B cell (primary cell): ENCODE measurements around the gene SDCCAG8. TPM values are rescaled to one million over a fixed set of nuclear protein-coding genes. Genes with fewer than 3 reads are reported as not detected.

Experiments used
- ATAC-seq: fragments of 200-7000 bp; cut with Tn5 transposase; one replicate; pipeline ENCODE4 v1.10.0; 2021; ENCODE audit warnings: low read depth, mild to moderate bottlenecking, moderate number of reproducible peaks, moderate library complexity
- CTCF ChIA-PET: fragments of 350-600 bp; sonication (Branson Sonifier 250); formaldehyde crosslinking; loops from one replicate; lab custom pipeline; 2021; ENCODE audit warnings: antibody characterized with exemption, inconsistent platforms; lab: Charles Lee
- POLR2A ChIA-PET: fragments of 350-600 bp; sonication (Branson Sonifier 250); formaldehyde crosslinking; loops from one replicate; lab custom pipeline; 2021; ENCODE audit warnings: antibody characterized with exemption; lab: Charles Lee
- DNase-seq: peaks from one replicate; pipeline ENCODE4 v3.0.0; 2013
- H2AFZ ChIP-seq: 2 replicates; pipeline ENCODE4 v1.6.1; 2012; ENCODE audit warnings: mild to moderate bottlenecking, low read depth, low read length; ENCODE audit not compliant: insufficient read depth, poor library complexity, severe bottlenecking
- H3K27ac ChIP-seq, 2 donors: 1 replicate in 1 of 2; 2 replicates in 1 of 2; pipeline ENCODE4 v1.5.1; 2012 to 2013; ENCODE audit warnings: low read length in 2 of 2, mild to moderate bottlenecking in 2 of 2, moderate library complexity in 1 of 2
- H3K27me3 ChIP-seq, 4 experiments: fragments of 200-600 bp in 1 of 4; sonication (generic) in 1 of 4; replicated peaks in 1 of 4; 1 replicate in 2 of 4; 2 replicates in 2 of 4; pipeline versions ENCODE4 v1.6.1 to v1.7.0; 2013 to 2016; ENCODE audit warnings: low read length in 3 of 4, mild to moderate bottlenecking in 2 of 4, mixed read lengths in 1 of 4, moderate library complexity in 1 of 4; ENCODE audit not compliant: insufficient read depth in 4 of 4, control insufficient read depth in 3 of 4; ENCODE audit errors: control extremely low read depth in 1 of 4
- H3K36me3 ChIP-seq, 2 experiments: replicated peaks in 1 of 2; 1 replicate in 1 of 2; 2 replicates in 1 of 2; pipeline versions ENCODE4 v1.6.1 to v1.7.1; 2013; ENCODE audit warnings: low read length in 1 of 2; ENCODE audit not compliant: insufficient read depth in 2 of 2, control insufficient read depth in 1 of 2; ENCODE audit errors: control extremely low read depth in 1 of 2, extremely low read depth in 1 of 2
- H3K4me1 ChIP-seq, 2 donors: fragments of 200-600 bp in 1 of 2; sonication (generic) in 1 of 2; 1 replicate in 1 of 2; 2 replicates in 1 of 2; pipeline versions ENCODE4 v1.5.1 to v1.6.1; 2013 to 2017; ENCODE audit warnings: low read length in 2 of 2; ENCODE audit not compliant: control insufficient read depth in 2 of 2, insufficient read depth in 2 of 2
- H3K4me2 ChIP-seq: replicated peaks from 2 replicates; pipeline ENCODE3; 2012; ENCODE audit warnings: mild to moderate bottlenecking, low read depth, low read length; ENCODE audit not compliant: poor library complexity, severe bottlenecking
- H3K4me3 ChIP-seq, 5 experiments: fragments of 200-600 bp in 1 of 5; sonication (generic) in 1 of 5; 1 replicate in 3 of 5; 2 replicates in 2 of 5; pipeline versions ENCODE4 v1.5.1 to v1.7.0; 2011 to 2016; ENCODE audit warnings: low read length in 4 of 5, mild to moderate bottlenecking in 4 of 5, low read depth in 2 of 5, control low read depth in 1 of 5, moderate library complexity in 1 of 5; ENCODE audit not compliant: insufficient read depth in 1 of 5; ENCODE audit errors: control extremely low read depth in 1 of 5, extremely low read depth in 1 of 5
- H3K79me2 ChIP-seq: fragments of 200-600 bp; sonication (generic); one replicate; pipeline ENCODE4 v1.6.0; 2016; ENCODE audit warnings: low read length; ENCODE audit not compliant: control insufficient read depth, insufficient read depth
- H3K9ac ChIP-seq: fragments of 200-600 bp; sonication (generic); 2 replicates; pipeline ENCODE4 v1.6.1; 2017; ENCODE audit warnings: mild to moderate bottlenecking, low read length, moderate library complexity
- H3K9me3 ChIP-seq, 3 donors: one replicate each; pipeline versions ENCODE4 v1.6.1 to v1.7.1; 2013; ENCODE audit warnings: low read length in 2 of 3; ENCODE audit not compliant: control insufficient read depth in 2 of 3, insufficient read depth in 1 of 3; ENCODE audit errors: control extremely low read depth in 1 of 3
- H4K20me1 ChIP-seq: 2 replicates; pipeline ENCODE4 v1.6.0; 2012; ENCODE audit warnings: mild to moderate bottlenecking, low read length; ENCODE audit not compliant: insufficient read depth, control insufficient read depth, poor library complexity, severe bottlenecking
- H3K27ac Mint-ChIP-seq: one replicate; pipeline ENCODE4 v1.8.0; 2021; ENCODE audit warnings: mixed read lengths
- H3K27me3 Mint-ChIP-seq: one replicate; pipeline ENCODE4 v1.8.0; 2021; ENCODE audit warnings: mixed read lengths
- H3K4me1 Mint-ChIP-seq: one replicate; pipeline ENCODE4 v1.8.0; 2021; ENCODE audit warnings: mixed read lengths
- H3K4me3 Mint-ChIP-seq: one replicate; pipeline ENCODE4 v1.8.0; 2021; ENCODE audit warnings: mixed read lengths
- H3K9me3 Mint-ChIP-seq: one replicate; pipeline ENCODE4 v1.8.0; 2022; ENCODE audit warnings: mixed read lengths; ENCODE audit not compliant: insufficient read depth
- CTCF ChIP-seq: fragments of 200-600 bp; IDR thresholded peaks from one replicate; pipeline ENCODE4 v1.8.0; 2022; ENCODE audit warnings: antibody characterized with exemption, mild to moderate bottlenecking
- EZH2 ChIP-seq: IDR thresholded peaks from 2 replicates; pipeline ENCODE4 v1.6.1; 2012; ENCODE audit warnings: borderline replicate concordance, low read depth, mild to moderate bottlenecking, moderate library complexity, low read length; ENCODE audit not compliant: insufficient read depth, poor library complexity, severe bottlenecking
- WGBS: methylation state at CpG from one replicate; pipeline ENCODE4 v1.1.5; 2013; ENCODE audit warnings: missing lambda C conversion rate; ENCODE audit not compliant: insufficient coverage; 5-methylcytosine and 5-hydroxymethylcytosine counted together
- intact Hi-C: fragments of 100-400 bp; cut with micrococcal nuclease; formaldehyde crosslinking; loops from one replicate; pipeline ENCODE4 v1.10.0; 2022
- polyA plus RNA-seq: library from polyadenylated mRNA; depleted of rRNA; stranded (reverse); fragments of >200 nt; gene quantifications from 2 replicates; pipeline ENCODE4 v1.2.3, GENCODE V29; 2012
- total RNA-seq, 2 donors: library from RNA; stranded (reverse); fragments of 120-200 nt in 1 of 2; gene quantifications; 1 replicate in 1 of 2; 2 replicates in 1 of 2; pipeline versions ENCODE4 v1.2.3 to v1.2.4, GENCODE V29; 2013 to 2022

The SDCCAG8 gene
- total and polyA plus RNA-seq, 2 donors (not counting 1 experiment from before 2014, with no cell fraction given) = 37.1 to 60.7 TPM

- no peak overlapping the region for H3K27ac Mint-ChIP-seq
- ChIA-PET CTCF (no interaction called here), POLR2A (no interaction called here)
- Histone ChIP-seq H3K27me3 (no peaks in the 10 kb centered on the region), H3K4me3 (peak overlapping the region in 2 of 5 experiments; percentile 3 to 8), H3K4me1 (peaks cover 9 to 10% of the 10 kb centered on the region in 2 donors), H3K36me3 (peaks cover 0 to 3% of the 10 kb centered on the region in 2 experiments), H3K27ac (no peak overlapping the region), H2AFZ (no peak overlapping the region), H4K20me1 (no peaks in the 10 kb centered on the region), H3K9me3 (no peaks in the 10 kb centered on the region), H3K4me2 (peak overlapping the region; percentile 25), H3K9ac (peak overlapping the region; percentile 17), H3K79me2 (no peaks in the 10 kb centered on the region)
- WGBS = 79% methylated on average over 14 of the region's 15 CpGs
- peaks cover 16% of the 10 kb centered on the region for H3K4me1 Mint-ChIP-seq
- H3K27me3 Mint-ChIP-seq = no peaks in the 10 kb centered on the region
- H3K4me3 Mint-ChIP-seq = peak overlapping the region; percentile 6
- H3K9me3 Mint-ChIP-seq = no peaks in the 10 kb centered on the region
- DNase-seq = no peak
- intact Hi-C loops = no loop called here
- TF ChIP-seq EZH2 = no peak
- no peak for TF ChIP-seq CTCF
- no peak for ATAC-seq
Observed at GRCh38 chr1:243420946-243421685, 165.3 kb downstream of the SDCCAG8 start.

DNA sequence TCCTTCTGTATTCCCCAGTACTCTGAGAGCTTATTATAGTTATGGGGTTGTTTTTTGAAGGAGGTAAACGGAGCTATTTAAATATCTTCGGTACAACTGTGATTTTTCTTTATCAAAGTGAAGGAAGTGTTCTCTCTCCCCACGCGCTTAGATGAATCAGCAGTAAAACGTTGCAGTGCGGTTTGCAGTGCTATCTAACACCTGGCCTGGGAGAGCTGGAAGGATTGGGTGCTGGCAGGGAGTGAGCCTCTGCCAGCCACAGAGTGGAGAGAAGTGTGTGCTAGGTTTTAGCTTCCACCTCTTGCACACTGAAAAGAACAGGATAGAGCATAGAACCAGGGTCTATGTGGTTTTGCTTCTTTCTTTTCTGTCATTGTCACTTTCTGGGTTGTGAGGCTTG, 165.9 kb downstream of the SDCCAG8 start:
- TF ChIP-seq CTCF = no peak
- TF ChIP-seq EZH2 = no peak
- H2AFZ ChIP-seq = no peak overlapping the region
- H3K9me3 ChIP-seq = no peaks in the 10 kb centered on the region
- peaks cover 9 to 10% of the 10 kb centered on the region in 2 donors for H3K4me1 ChIP-seq
- peak; percentile 24 for ATAC-seq
- Mint-ChIP-seq H3K4me3 (peak overlapping the region; percentile 8), H3K27ac (no peak overlapping the region), H3K9me3 (no peaks in the 10 kb centered on the region), H3K4me1 (peaks cover 16% of the 10 kb centered on the region), H3K27me3 (no peaks in the 10 kb centered on the region)
- DNase-seq = no peak
- ChIA-PET POLR2A (no interaction called here), CTCF (interaction anchor here (0.5 kb wide), 1 partner anchor 1815 kb away, joined by 3 read pairs; no protein-coding TSS in a partner anchor)
- no peaks in the 10 kb centered on the region for H3K79me2 ChIP-seq
- peak overlapping the region in 2 of 5 experiments; percentile 3 to 8 for H3K4me3 ChIP-seq
- H3K27ac ChIP-seq = no peak overlapping the region
- H4K20me1 ChIP-seq = no peaks in the 10 kb centered on the region
- peak overlapping the region; percentile 17 for H3K9ac ChIP-seq
- H3K27me3 ChIP-seq = no peaks in the 10 kb centered on the region
- peaks cover 4% of the 10 kb centered on the region in 2 experiments for H3K36me3 ChIP-seq
- 0% methylated on average over 4 of the region's 6 CpGs for WGBS
- peak overlapping the region; percentile 25 for H3K4me2 ChIP-seq
- intact Hi-C loops = no loop called here
